ENCODE measurements around the gene FASTKD2.

The FASTKD2 gene

GRCh38 chr2:206840999-206841398 lies 75.6 kb downstream of the FASTKD2 start:
- DNase-seq = no peak
